Fibroblast of lung (primary cell): Measurements from ENCODE around the gene GFPT2. TPM values are rescaled to one million over a fixed set of nuclear protein-coding genes. Genes with fewer than 3 reads are reported as not detected.

Experiments used
- DNase-seq, 2 donors: peaks; one replicate each; pipeline versions ENCODE4 v3.0.0 to v3.0.0-alpha.2; 2010; ENCODE audit warnings: low read depth in 2 of 2
- H2AFZ ChIP-seq: 2 replicates; pipeline ENCODE4 v1.5.1; 2012; ENCODE audit warnings: low read length, control low read depth, inconsistent platforms
- H3K27ac ChIP-seq: 2 replicates; pipeline ENCODE4 v1.5.1; 2011; ENCODE audit warnings: low read length, control low read depth; ENCODE audit not compliant: insufficient read depth
- H3K27me3 ChIP-seq: 2 replicates; pipeline ENCODE4 v1.5.1; 2011; ENCODE audit warnings: mild to moderate bottlenecking, low read length; ENCODE audit not compliant: control insufficient read depth, insufficient read depth
- H3K36me3 ChIP-seq: 2 replicates; pipeline ENCODE4 v1.5.1; 2011; ENCODE audit warnings: low read length; ENCODE audit not compliant: control insufficient read depth, insufficient read depth
- H3K4me1 ChIP-seq: 2 replicates; pipeline ENCODE4 v1.5.1; 2011; ENCODE audit warnings: low read length; ENCODE audit not compliant: control insufficient read depth, insufficient read depth; ENCODE audit errors: extremely low read depth
- H3K4me2 ChIP-seq: 2 replicates; pipeline ENCODE4 v1.5.1; 2011; ENCODE audit warnings: low read length, control low read depth; ENCODE audit not compliant: insufficient read depth; ENCODE audit errors: extremely low read depth
- H3K4me3 ChIP-seq, 4 experiments: fragments of 200-600 bp in 1 of 4; sonication (generic) in 1 of 4; replicated peaks in 1 of 4; 2 replicates each; pipeline ENCODE4 v1.5.1; 2011 to 2016; ENCODE audit warnings: low read length in 4 of 4, low read depth in 3 of 4, mild to moderate bottlenecking in 3 of 4, control low read depth in 2 of 4, inconsistent platforms in 1 of 4, mixed read lengths in 1 of 4; ENCODE audit not compliant: insufficient read depth in 1 of 4; ENCODE audit errors: control extremely low read depth in 1 of 4
- H3K79me2 ChIP-seq: 2 replicates; pipeline ENCODE4 v1.5.1; 2012; ENCODE audit warnings: mild to moderate bottlenecking, low read length, inconsistent platforms; ENCODE audit not compliant: control insufficient read depth, insufficient read depth
- H3K9ac ChIP-seq: 2 replicates; pipeline ENCODE4 v1.5.1; 2011; ENCODE audit warnings: mild to moderate bottlenecking, low read length, control low read depth; ENCODE audit not compliant: insufficient read depth
- H3K9me3 ChIP-seq: 2 replicates; pipeline ENCODE4 v1.5.1; 2012; ENCODE audit warnings: low read depth, low read length; ENCODE audit not compliant: control insufficient read depth, insufficient read depth
- H4K20me1 ChIP-seq: 2 replicates; pipeline ENCODE4 v1.5.1; 2011; ENCODE audit warnings: low read length; ENCODE audit not compliant: control insufficient read depth, insufficient read depth; ENCODE audit errors: extremely low read depth
- CTCF ChIP-seq, 2 donors: IDR thresholded peaks in 1 of 2; conservative IDR thresholded peaks in 1 of 2; 1 replicate in 1 of 2; 2 replicates in 1 of 2; pipeline ENCODE4 v1.5.1; 2011 to 2012; ENCODE audit warnings: low read length in 2 of 2, control low read depth in 1 of 2, inconsistent platforms in 1 of 2, low read depth in 1 of 2, mild to moderate bottlenecking in 1 of 2
- EZH2 ChIP-seq: IDR thresholded peaks from 2 replicates; pipeline ENCODE4 v1.5.1; 2012; ENCODE audit warnings: low read length, control low read depth, mild to moderate bottlenecking; ENCODE audit errors: missing control alignments
- polyA plus RNA-seq, 2 donors: library from polyadenylated mRNA; depleted of rRNA in 1 of 2; stranded (reverse) in 1 of 2; unstranded in 1 of 2; fragments of >200 nt; gene quantifications; 2 replicates each; pipeline ENCODE4 v1.2.1, GENCODE V29; 2011 to 2012; ENCODE audit warnings: missing spikeins in 1 of 2
- total RNA-seq: library from RNA; depleted of rRNA; stranded (reverse); fragments of >200 nt; gene quantifications from 2 replicates; pipeline ENCODE4 v1.2.1, GENCODE V29; 2014

GFPT2 gene
- total and polyA plus RNA-seq, 2 donors (not counting 1 experiment from before 2014, with no cell fraction given): 6.1 to 19.3 TPM

DNA sequence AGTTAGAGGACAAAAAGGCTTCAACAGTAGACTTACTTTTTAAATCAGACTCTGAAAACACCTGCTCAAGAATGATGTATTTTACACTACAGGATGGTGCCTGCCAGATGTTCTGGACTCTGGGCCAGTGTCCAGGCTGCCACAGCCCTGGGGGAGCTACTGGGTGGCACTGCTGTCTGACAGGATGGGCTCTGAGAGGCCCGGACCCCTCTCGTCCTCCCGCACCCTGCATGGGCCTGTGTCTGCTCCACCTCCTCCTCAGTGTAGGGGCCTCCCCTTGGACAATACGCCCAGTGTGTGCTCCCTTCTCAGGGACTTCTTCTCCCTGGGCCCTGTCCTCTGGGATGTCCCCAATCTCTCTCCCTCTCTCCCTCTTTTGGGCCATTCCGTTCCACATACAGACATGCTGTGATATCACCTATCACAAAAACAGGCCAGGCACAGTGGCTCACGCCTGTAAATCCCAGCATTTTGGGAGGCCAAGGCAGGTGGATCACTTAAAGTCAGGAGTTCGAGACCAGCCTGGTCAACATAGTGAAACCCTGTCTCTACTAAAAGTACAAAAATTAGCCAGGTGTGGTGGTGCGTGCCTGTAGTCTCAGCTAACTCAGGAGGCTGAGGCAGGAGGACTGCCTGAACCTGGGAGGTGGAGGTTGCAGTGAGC, 23.4 kb downstream of the GFPT2 start:
- H3K4me1 ChIP-seq: peaks cover 10% of the 10 kb centered on the region
- no peak overlapping the region for H3K9ac ChIP-seq
- peak overlapping the region; percentile 4 for H3K4me2 ChIP-seq
- H3K4me3 ChIP-seq: no peak overlapping the region
- no peak overlapping the region for H2AFZ ChIP-seq
- no peak overlapping the region for H3K27ac ChIP-seq
- TF ChIP-seq CTCF (conservative IDR thresholded peaks at IDR 0.05 in 1 of 2, IDR thresholded peaks at IDR 0.05 in 1 of 2; ENCODE audit: low read depth in 1 of 2, low read length in 2 of 2) (no peak), EZH2 (no peak)
- H3K9me3 ChIP-seq: no peaks in the 10 kb centered on the region
- H3K27me3 ChIP-seq: no peaks in the 10 kb centered on the region
- DNase-seq: no peak
- no peaks in the 10 kb centered on the region for H3K36me3 ChIP-seq
- H3K79me2 ChIP-seq: no peaks in the 10 kb centered on the region
- H4K20me1 ChIP-seq: no peaks in the 10 kb centered on the region

GRCh38 chr5:180329138-180329435, 24.0 kb downstream of the GFPT2 start:
- no peak overlapping the region for H3K27ac ChIP-seq

More at GRCh38 chr5:180329138-180329435, 24.0 kb downstream of the GFPT2 start:
- no peaks in the 10 kb centered on the region for H3K27me3 ChIP-seq
- H3K36me3 ChIP-seq: no peaks in the 10 kb centered on the region
- H2AFZ ChIP-seq: no peak overlapping the region
- no peak overlapping the region for H3K4me3 ChIP-seq
- H3K9ac ChIP-seq: no peak overlapping the region
- no peaks in the 10 kb centered on the region for H3K9me3 ChIP-seq
- H3K4me2 ChIP-seq: no peak overlapping the region
- H3K4me1 ChIP-seq: peaks cover 10% of the 10 kb centered on the region
- no peaks in the 10 kb centered on the region for H3K79me2 ChIP-seq
- no peak for DNase-seq
- no peaks in the 10 kb centered on the region for H4K20me1 ChIP-seq
- TF ChIP-seq CTCF (conservative IDR thresholded peaks at IDR 0.05 in 1 of 2, IDR thresholded peaks at IDR 0.05 in 1 of 2; ENCODE audit: low read depth in 1 of 2, low read length in 2 of 2) (no peak), EZH2 (no peak)
